Ishikawa (cell line): ENCODE results near the gene AUTS2.

Source experiments
- CEBPB ChIP-seq: IDR thresholded peaks from 2 replicates; pipeline ENCODE4 v1.6.1; 2012
- CREB1 ChIP-seq: IDR thresholded peaks from 2 replicates; pipeline ENCODE4 v1.6.1; 2012; ENCODE audit warnings: low read depth
- EGR1 ChIP-seq: IDR thresholded peaks from 2 replicates; pipeline ENCODE4 v1.6.1; 2012
- EP300 ChIP-seq: IDR thresholded peaks from 2 replicates; pipeline ENCODE4 v1.6.1; 2012; ENCODE audit warnings: borderline replicate concordance
- FOXM1 ChIP-seq: IDR thresholded peaks from 2 replicates; pipeline ENCODE4 v1.6.1; 2012; ENCODE audit warnings: low read depth, borderline replicate concordance
- MAX ChIP-seq: IDR thresholded peaks from 2 replicates; pipeline ENCODE4 v1.6.1; 2012
- NFIC ChIP-seq: IDR thresholded peaks from 2 replicates; pipeline ENCODE4 v1.6.1; 2012
- RAD21 ChIP-seq: IDR thresholded peaks from 2 replicates; pipeline ENCODE4 v1.6.1; 2012; ENCODE audit warnings: low read depth
- REST ChIP-seq: IDR thresholded peaks from 2 replicates; pipeline ENCODE4 v1.6.1; 2012; ENCODE audit warnings: low read depth, mild to moderate bottlenecking
- TAF1 ChIP-seq: IDR thresholded peaks from 2 replicates; pipeline ENCODE4 v1.6.1; 2012; ENCODE audit warnings: low read depth, mild to moderate bottlenecking
- TCF12 ChIP-seq: IDR thresholded peaks from 2 replicates; pipeline ENCODE4 v1.6.1; 2012; ENCODE audit warnings: low read depth
- YY1 ChIP-seq: IDR thresholded peaks from 2 replicates; pipeline ENCODE4 v1.6.1; 2012; ENCODE audit warnings: low read depth

- TF ChIP-seq YY1 (no peak), EP300 (no peak), TAF1 (no peak), EGR1 (no peak), CREB1 (no peak), FOXM1 (no peak), REST (no peak), CEBPB (no peak), RAD21 (no peak), TCF12 (no peak), NFIC (no peak), MAX (no peak)
These were observed 807.0 kb downstream of the AUTS2 start for GRCh38 chr7:70405241-70405640.
